K562 (cell line): Measurements from ENCODE around the gene ATG4C. TPM values are rescaled to one million over a fixed set of nuclear protein-coding genes. Genes with fewer than 3 reads are reported as not detected.

Source experiments
- ATAC-seq: fragments of 200-7000 bp; cut with Tn5 transposase; 3 replicates; pipeline ENCODE4 v1.9.1; 2020; ENCODE audit warnings: moderate library complexity
- BruUV-seq: library from RNA; stranded (reverse); fragments of 400-500 nt; replicated peaks from 2 replicates; lab custom pipeline; 2021; lab: Mats Ljungman, UMichigan
- CTCF ChIA-PET: fragments of 300-600 bp; formaldehyde crosslinking; extraction: SDS; loops from one replicate; lab custom pipeline; 2021; ENCODE audit warnings: low intra/inter-chr PET ratio; lab: Yijun Ruan, JAX
- POLR2A ChIA-PET: fragments of 300-600, 350-650 bp; sonication (Branson Sonifier 250); formaldehyde crosslinking; extraction: SDS; loops from one replicate; lab custom pipeline; 2021; ENCODE audit warnings: antibody characterized with exemption, inconsistent platforms; lab: Yijun Ruan, JAX
- DNase-seq, 4 experiments: peaks; one replicate each; pipeline versions ENCODE4 v3.0.0 to v3.0.0-alpha.2; 2011 to 2018; ENCODE audit warnings: low spot score in 3 of 4, mixed read lengths in 3 of 4; ENCODE audit errors: extremely low read depth in 1 of 4
- FAIRE-seq: peaks from 2 replicates; lab custom pipeline; 2011; peaks lifted over from hg19 to GRCh38; lab: Jason Lieb, UNC
- H2AFZ ChIP-seq: 2 replicates; pipeline ENCODE4 v1.6.0; 2011; ENCODE audit warnings: low read depth, low read length, control low read depth, inconsistent platforms
- H3K27ac ChIP-seq: fragments of 200-600 bp; 3 replicates; pipeline ENCODE4 v1.8.0; 2011; ENCODE audit warnings: low read depth, mild to moderate bottlenecking, control low read depth, inconsistent platforms, low read length, moderate library complexity, mixed read lengths; ENCODE audit errors: extremely low read depth
- H3K27me3 ChIP-seq, 2 experiments: fragments of 300-600 bp in 1 of 2; 2 replicates in 1 of 2; 3 replicates in 1 of 2; pipeline versions ENCODE4 v1.6.0 to v1.8.0; 2011; ENCODE audit warnings: inconsistent platforms in 2 of 2, low read length in 2 of 2, mild to moderate bottlenecking in 1 of 2, mixed read lengths in 1 of 2, moderate library complexity in 1 of 2; ENCODE audit not compliant: control insufficient read depth in 2 of 2, insufficient read depth in 2 of 2
- H3K36me3 ChIP-seq: fragments of 300-600 bp; 3 replicates; pipeline ENCODE4 v1.8.0; 2011; ENCODE audit warnings: mild to moderate bottlenecking, low read length, inconsistent platforms; ENCODE audit not compliant: control insufficient read depth, insufficient read depth
- H3K4me1 ChIP-seq, 2 experiments: fragments of 200-600 bp in 1 of 2; replicated peaks in 1 of 2; 2 replicates in 1 of 2; 3 replicates in 1 of 2; pipeline versions ENCODE4 v1.5.1 to v1.8.0; 2011; ENCODE audit warnings: inconsistent platforms in 2 of 2, low read length in 2 of 2, mild to moderate bottlenecking in 1 of 2, mixed read lengths in 1 of 2, moderate library complexity in 1 of 2; ENCODE audit not compliant: control insufficient read depth in 2 of 2, insufficient read depth in 2 of 2
- H3K4me2 ChIP-seq: 2 replicates; pipeline ENCODE4 v1.6.1; 2011; ENCODE audit warnings: low read length, control low read depth, inconsistent platforms, mixed read lengths; ENCODE audit not compliant: insufficient read depth
- H3K4me3 ChIP-seq: fragments of 200-600 bp; sonication (generic), shearing (Covaris generic); 2 replicates; pipeline ENCODE4 v1.5.1; 2016; ENCODE audit warnings: control low read depth, inconsistent platforms
- H3K79me2 ChIP-seq: fragments of 200-600 bp; 3 replicates; pipeline ENCODE4 v1.8.0; 2011; ENCODE audit warnings: low read length, inconsistent platforms; ENCODE audit not compliant: control insufficient read depth, insufficient read depth
- H3K9ac ChIP-seq, 2 experiments: 2 replicates each; pipeline versions ENCODE4 v1.6.0 to v1.6.1; 2011; ENCODE audit warnings: low read depth in 2 of 2, low read length in 2 of 2, control low read depth in 1 of 2, inconsistent platforms in 1 of 2, mild to moderate bottlenecking in 1 of 2, mixed read lengths in 1 of 2; ENCODE audit not compliant: insufficient read depth in 1 of 2
- H3K9me1 ChIP-seq: one replicate; pipeline ENCODE4 v1.6.0; 2011; ENCODE audit warnings: inconsistent platforms, mild to moderate bottlenecking, low read length, moderate library complexity; ENCODE audit not compliant: control insufficient read depth, insufficient read depth
- H3K9me3 ChIP-seq: replicated peaks from 2 replicates; pipeline ENCODE4 v1.5.1; 2011; ENCODE audit warnings: low read depth, low read length, inconsistent platforms; ENCODE audit not compliant: control insufficient read depth, insufficient read depth
- H4K20me1 ChIP-seq: replicated peaks from 2 replicates; pipeline ENCODE4 v1.6.1; 2011; ENCODE audit warnings: low read length, inconsistent platforms, mixed read lengths; ENCODE audit not compliant: control insufficient read depth, insufficient read depth
- MAFF ChIP-seq: IDR thresholded peaks from 2 replicates; pipeline ENCODE4 v1.6.1; 2012; ENCODE audit warnings: low read length, improper control_type of control experiment
- POLR2G ChIP-seq: fragments of 200-400 bp; formaldehyde crosslinking; IDR thresholded peaks from 2 replicates; pipeline ENCODE4 v1.6.1; 2017; ENCODE audit warnings: low read depth, mild to moderate bottlenecking, antibody characterized with exemption, low read length, moderate library complexity
- U2AF2 ChIP-seq: fragments of 200-400 bp; formaldehyde crosslinking; optimal IDR thresholded peaks from 2 replicates; pipeline ENCODE3; 2017; ENCODE audit warnings: low read depth, mild to moderate bottlenecking, low read length
- ZHX1 ChIP-seq: fragments of 150-350 bp; conservative IDR thresholded peaks from 2 replicates; pipeline ENCODE4 v1.6.1; 2014; ENCODE audit warnings: low read length
- ZNF134 ChIP-seq: fragments of 250-450 bp; sonication (Bioruptor Pico); conservative IDR thresholded peaks from 2 replicates; pipeline ENCODE4 v1.4.0; 2020
- ZNF354B ChIP-seq: fragments of 250-450 bp; sonication (Bioruptor Pico); IDR thresholded peaks from 2 replicates; pipeline ENCODE4 v1.4.0; 2020
- WGBS: fragments of 100-300 bp; shearing (Covaris generic); methylation state at CpG from one replicate; pipeline ENCODE4 v1.1.6; 2016; ENCODE audit warnings: low coverage, mixed read lengths; ENCODE audit not compliant: insufficient coverage; ENCODE audit errors: missing lambda C conversion rate; 5-methylcytosine and 5-hydroxymethylcytosine counted together
- in situ Hi-C: fragments of 300-500 bp; cut with MboI; formaldehyde crosslinking; loops from 4 replicates; pipeline ENCODE4 v1.15.0; 2018; ENCODE audit warnings: inconsistent platforms, mixed read lengths
- intact Hi-C: fragments of 100-400 bp; cut with micrococcal nuclease; formaldehyde crosslinking; loops from 2 replicates; pipeline ENCODE4 v1.14.2; 2022
- polyA plus RNA-seq, 8 experiments: library from polyadenylated mRNA; depleted of rRNA in 4 of 8; stranded (reverse) in 5 of 8; unstranded in 3 of 8; fragments of >200 nt; fragmentation: Nextera tagmentation in 2 of 8; fragmentation: Illumina TruSeq in 1 of 8; extraction: Ambion mirVana in 2 of 8; extraction: Trizol in 1 of 8; gene quantifications; 2 replicates each; pipeline versions ENCODE4 v1.2.1 to v1.2.3, GENCODE V29; 2011 to 2014; ENCODE audit warnings: inconsistent platforms in 1 of 8, missing spikeins in 1 of 8
- total RNA-seq, 7 experiments: library from RNA; depleted of rRNA in 6 of 7; stranded (reverse); fragments of >200 nt in 6 of 7; fragmentation: Illumina TruSeq in 2 of 7; extraction: Trizol in 2 of 7; gene quantifications; 2 replicates each; pipeline versions ENCODE4 v1.2.1 to v1.2.3, GENCODE V29; 2011 to 2021; ENCODE audit warnings: low replicate concordance in 1 of 7

ATG4C gene
- total and polyA plus RNA-seq, 9 of the 15 experiments (the other 6 are each of a cell fraction or from before 2014, with no cell fraction given), result 7.6 to 35.8 (median 16.1) TPM

DNA sequence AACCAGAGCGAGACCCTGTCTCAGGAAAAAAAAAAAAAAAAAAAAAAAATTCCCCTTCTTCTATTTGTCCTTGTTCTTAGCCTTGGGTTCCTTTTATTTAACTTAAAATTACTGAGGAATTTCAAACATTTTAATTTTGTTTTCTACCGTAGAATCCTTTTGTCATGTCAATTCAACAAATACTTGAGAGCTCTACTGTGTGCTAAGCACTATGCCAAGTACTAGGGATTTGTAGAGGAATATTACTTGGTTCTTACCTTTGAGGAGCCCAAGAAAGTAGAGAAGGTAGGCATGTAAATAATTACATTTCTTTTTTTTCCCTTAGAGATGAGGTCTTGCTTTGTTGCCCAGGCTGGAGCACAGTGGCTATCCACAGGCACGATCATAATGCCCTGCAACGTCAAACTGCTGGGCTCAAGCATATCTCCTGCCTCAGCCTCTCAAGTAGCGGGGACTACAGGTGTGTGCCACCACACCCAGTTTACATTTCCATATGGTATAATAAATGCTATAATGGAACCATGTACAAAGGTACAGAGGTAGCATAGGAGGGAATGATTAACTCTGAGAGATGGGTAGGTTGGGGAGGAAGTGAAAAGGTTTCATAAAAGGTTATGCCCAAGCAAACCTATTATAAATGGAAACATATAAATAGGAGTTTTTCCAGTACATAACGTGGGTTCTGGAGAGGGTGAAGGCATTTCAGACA, 104.0 kb downstream of the ATG4C start:
- CTCF ChIA-PET, result no interaction called here
- no TSS peak for BruUV-seq
- Histone ChIP-seq H3K27me3 (no peaks in the 10 kb centered on the region; a peak in 2 of 5 replicates), H3K9me1 (no peaks in the 10 kb centered on the region), H3K9me3 (no peaks in the 10 kb centered on the region), H3K79me2 (no peaks in the 10 kb centered on the region), H3K4me3 (no peak overlapping the region), H3K4me2 (no peak overlapping the region)
- no peak for FAIRE-seq
- POLR2A ChIA-PET, result no interaction called here
- in situ Hi-C loops, result no loop called here
- WGBS, result 2% methylated on average over 5 of the region's 6 CpGs
- no peak for TF ChIP-seq POLR2G
- no peak for TF ChIP-seq U2AF2
- TF ChIP-seq, all 486 proteins: peak for 0
- DNase-seq, result no peak
- Histone ChIP-seq H3K27ac (no peak overlapping the region), H2AFZ (no peak overlapping the region), H3K4me1 (no peaks in the 10 kb centered on the region), H3K36me3 (no peaks in the 10 kb centered on the region), H4K20me1 (no peaks in the 10 kb centered on the region), H3K9ac (no peak overlapping the region)
- ATAC-seq, result no peak
- intact Hi-C loops, result no loop called here

DNA sequence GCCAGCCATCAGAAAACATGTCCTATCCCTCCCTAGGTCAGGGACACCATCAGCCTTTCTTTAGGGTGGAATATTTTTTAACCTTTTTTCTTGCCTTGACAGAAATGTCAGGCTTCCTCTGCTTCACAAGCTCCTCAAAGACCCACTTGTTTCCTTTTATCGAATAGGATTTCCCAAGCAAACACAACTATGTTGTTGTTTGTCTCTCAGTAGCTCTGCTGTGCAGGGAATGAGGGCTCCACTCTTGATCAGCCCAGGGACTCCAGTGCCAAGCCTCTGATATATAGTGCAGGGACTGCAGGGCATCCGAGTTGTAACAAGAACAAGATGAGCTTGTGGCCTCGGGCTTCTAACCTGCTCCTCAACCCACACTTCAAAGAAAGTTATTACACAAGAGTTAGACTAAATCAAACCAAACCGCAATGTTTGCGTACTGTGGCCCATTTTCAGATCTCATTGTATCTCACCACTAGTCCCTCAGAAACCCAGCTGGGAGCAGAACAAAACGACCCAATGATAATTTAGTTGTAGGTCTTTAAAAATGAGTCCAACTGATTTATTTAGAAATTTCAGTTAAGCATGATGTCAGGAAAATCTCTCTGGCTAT, 108.1 kb downstream of the ATG4C start:
- CTCF ChIA-PET, result no interaction called here
- H3K27ac ChIP-seq, result no peak overlapping the region
- FAIRE-seq (no peak), DNase-seq (no peak)
- no TSS peak for BruUV-seq
- H3K4me1 ChIP-seq, result no peaks in the 10 kb centered on the region
- no peak overlapping the region for H3K4me3 ChIP-seq
- in situ Hi-C loops, result no loop called here
- peaks cover 2 to 8% of the 10 kb centered on the region in 2 experiments; a peak in 2 of 5 replicates for H3K27me3 ChIP-seq
- TF ChIP-seq ZNF354B (CRISPR knock-in tag) (no peak), ZHX1 (no peak), MAFF (no peak), ZNF134 (no peak)
- TF ChIP-seq, all 486 proteins: peak for 0
- ATAC-seq, result no peak
- Histone ChIP-seq H3K4me2 (no peak overlapping the region), H3K79me2 (no peaks in the 10 kb centered on the region), H3K9me1 (no peaks in the 10 kb centered on the region), H2AFZ (no peak overlapping the region), H4K20me1 (no peaks in the 10 kb centered on the region), H3K36me3 (no peaks in the 10 kb centered on the region), H3K9me3 (no peaks in the 10 kb centered on the region), H3K9ac (no peak overlapping the region)
- POLR2A ChIA-PET, result no interaction called here
- intact Hi-C loops, result no loop called here
- 0% methylated on average over 6 of the region's 6 CpGs for WGBS
